ENCODE data around the gene HPS4. TPM values are rescaled to one million over a fixed set of nuclear protein-coding genes. Genes with fewer than 3 reads are reported as not detected.

Gene HPS4
- total and polyA plus RNA-seq, 2 of the 8 experiments (the other 6 are each of a cell fraction or from before 2014, with no cell fraction given) = 28.0 to 35.2 TPM

GRCh38 chr22:26514419-26515161 is 31.0 kb upstream of the HPS4 start (continued):
- TF ChIP-seq, protein P1, sequence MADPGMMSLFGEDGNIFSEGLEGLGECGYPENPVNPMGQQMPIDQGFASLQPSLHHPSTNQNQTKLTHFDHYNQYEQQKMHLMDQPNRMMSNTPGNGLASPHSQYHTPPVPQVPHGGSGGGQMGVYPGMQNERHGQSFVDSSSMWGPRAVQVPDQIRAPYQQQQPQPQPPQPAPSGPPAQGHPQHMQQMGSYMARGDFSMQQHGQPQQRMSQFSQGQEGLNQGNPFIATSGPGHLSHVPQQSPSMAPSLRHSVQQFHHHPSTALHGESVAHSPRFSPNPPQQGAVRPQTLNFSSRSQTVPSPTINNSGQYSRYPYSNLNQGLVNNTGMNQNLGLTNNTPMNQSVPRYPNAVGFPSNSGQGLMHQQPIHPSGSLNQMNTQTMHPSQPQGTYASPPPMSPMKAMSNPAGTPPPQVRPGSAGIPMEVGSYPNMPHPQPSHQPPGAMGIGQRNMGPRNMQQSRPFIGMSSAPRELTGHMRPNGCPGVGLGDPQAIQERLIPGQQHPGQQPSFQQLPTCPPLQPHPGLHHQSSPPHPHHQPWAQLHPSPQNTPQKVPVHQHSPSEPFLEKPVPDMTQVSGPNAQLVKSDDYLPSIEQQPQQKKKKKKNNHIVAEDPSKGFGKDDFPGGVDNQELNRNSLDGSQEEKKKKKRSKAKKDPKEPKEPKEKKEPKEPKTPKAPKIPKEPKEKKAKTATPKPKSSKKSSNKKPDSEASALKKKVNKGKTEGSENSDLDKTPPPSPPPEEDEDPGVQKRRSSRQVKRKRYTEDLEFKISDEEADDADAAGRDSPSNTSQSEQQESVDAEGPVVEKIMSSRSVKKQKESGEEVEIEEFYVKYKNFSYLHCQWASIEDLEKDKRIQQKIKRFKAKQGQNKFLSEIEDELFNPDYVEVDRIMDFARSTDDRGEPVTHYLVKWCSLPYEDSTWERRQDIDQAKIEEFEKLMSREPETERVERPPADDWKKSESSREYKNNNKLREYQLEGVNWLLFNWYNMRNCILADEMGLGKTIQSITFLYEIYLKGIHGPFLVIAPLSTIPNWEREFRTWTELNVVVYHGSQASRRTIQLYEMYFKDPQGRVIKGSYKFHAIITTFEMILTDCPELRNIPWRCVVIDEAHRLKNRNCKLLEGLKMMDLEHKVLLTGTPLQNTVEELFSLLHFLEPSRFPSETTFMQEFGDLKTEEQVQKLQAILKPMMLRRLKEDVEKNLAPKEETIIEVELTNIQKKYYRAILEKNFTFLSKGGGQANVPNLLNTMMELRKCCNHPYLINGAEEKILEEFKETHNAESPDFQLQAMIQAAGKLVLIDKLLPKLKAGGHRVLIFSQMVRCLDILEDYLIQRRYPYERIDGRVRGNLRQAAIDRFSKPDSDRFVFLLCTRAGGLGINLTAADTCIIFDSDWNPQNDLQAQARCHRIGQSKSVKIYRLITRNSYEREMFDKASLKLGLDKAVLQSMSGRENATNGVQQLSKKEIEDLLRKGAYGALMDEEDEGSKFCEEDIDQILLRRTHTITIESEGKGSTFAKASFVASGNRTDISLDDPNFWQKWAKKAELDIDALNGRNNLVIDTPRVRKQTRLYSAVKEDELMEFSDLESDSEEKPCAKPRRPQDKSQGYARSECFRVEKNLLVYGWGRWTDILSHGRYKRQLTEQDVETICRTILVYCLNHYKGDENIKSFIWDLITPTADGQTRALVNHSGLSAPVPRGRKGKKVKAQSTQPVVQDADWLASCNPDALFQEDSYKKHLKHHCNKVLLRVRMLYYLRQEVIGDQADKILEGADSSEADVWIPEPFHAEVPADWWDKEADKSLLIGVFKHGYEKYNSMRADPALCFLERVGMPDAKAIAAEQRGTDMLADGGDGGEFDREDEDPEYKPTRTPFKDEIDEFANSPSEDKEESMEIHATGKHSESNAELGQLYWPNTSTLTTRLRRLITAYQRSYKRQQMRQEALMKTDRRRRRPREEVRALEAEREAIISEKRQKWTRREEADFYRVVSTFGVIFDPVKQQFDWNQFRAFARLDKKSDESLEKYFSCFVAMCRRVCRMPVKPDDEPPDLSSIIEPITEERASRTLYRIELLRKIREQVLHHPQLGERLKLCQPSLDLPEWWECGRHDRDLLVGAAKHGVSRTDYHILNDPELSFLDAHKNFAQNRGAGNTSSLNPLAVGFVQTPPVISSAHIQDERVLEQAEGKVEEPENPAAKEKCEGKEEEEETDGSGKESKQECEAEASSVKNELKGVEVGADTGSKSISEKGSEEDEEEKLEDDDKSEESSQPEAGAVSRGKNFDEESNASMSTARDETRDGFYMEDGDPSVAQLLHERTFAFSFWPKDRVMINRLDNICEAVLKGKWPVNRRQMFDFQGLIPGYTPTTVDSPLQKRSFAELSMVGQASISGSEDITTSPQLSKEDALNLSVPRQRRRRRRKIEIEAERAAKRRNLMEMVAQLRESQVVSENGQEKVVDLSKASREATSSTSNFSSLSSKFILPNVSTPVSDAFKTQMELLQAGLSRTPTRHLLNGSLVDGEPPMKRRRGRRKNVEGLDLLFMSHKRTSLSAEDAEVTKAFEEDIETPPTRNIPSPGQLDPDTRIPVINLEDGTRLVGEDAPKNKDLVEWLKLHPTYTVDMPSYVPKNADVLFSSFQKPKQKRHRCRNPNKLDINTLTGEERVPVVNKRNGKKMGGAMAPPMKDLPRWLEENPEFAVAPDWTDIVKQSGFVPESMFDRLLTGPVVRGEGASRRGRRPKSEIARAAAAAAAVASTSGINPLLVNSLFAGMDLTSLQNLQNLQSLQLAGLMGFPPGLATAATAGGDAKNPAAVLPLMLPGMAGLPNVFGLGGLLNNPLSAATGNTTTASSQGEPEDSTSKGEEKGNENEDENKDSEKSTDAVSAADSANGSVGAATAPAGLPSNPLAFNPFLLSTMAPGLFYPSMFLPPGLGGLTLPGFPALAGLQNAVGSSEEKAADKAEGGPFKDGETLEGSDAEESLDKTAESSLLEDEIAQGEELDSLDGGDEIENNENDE (IDR thresholded peaks at IDR 0.05; ENCODE audit: insufficient replicate concordance, low read length) = no peak
- TF ChIP-seq PHF8 (conservative IDR thresholded peaks at IDR 0.05; ENCODE audit: low read depth, low read length) (no peak), CBX8 (IDR thresholded peaks at IDR 0.05; ENCODE audit: borderline replicate concordance, low read depth, low read length) (no peak), JUND (IDR thresholded peaks at IDR 0.05; ENCODE audit: low read length) (no peak), TAF7 (optimal IDR thresholded peaks at IDR 0.05; ENCODE audit: borderline replicate concordance, low read depth, low read length) (no peak), SRF (IDR thresholded peaks at IDR 0.05; ENCODE audit: low read depth, low read length) (no peak), POU5F1 (IDR thresholded peaks at IDR 0.05; ENCODE audit: low read depth, low read length) (no peak), TBP (IDR thresholded peaks at IDR 0.05; ENCODE audit: low read depth, low read length) (no peak), MAFK (IDR thresholded peaks at IDR 0.05; ENCODE audit: low read depth, low read length) (no peak)
- TF ChIP-seq, protein P2, sequence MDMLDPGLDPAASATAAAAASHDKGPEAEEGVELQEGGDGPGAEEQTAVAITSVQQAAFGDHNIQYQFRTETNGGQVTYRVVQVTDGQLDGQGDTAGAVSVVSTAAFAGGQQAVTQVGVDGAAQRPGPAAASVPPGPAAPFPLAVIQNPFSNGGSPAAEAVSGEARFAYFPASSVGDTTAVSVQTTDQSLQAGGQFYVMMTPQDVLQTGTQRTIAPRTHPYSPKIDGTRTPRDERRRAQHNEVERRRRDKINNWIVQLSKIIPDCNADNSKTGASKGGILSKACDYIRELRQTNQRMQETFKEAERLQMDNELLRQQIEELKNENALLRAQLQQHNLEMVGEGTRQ (IDR thresholded peaks at IDR 0.05; ENCODE audit: low read length) = no peak

All from H1 (cell line).